HG03520 (cell line): Measurements from ENCODE around the gene EHD4.

Experiments used
- ATAC-seq: cut with Tn5 transposase; IDR thresholded peaks from one replicate; pipeline ENCODE4 v1.9.1; 2021; ENCODE audit warnings: mild to moderate bottlenecking, moderate library complexity; ENCODE audit not compliant: unreplicated experiment

Gene EHD4

DNA sequence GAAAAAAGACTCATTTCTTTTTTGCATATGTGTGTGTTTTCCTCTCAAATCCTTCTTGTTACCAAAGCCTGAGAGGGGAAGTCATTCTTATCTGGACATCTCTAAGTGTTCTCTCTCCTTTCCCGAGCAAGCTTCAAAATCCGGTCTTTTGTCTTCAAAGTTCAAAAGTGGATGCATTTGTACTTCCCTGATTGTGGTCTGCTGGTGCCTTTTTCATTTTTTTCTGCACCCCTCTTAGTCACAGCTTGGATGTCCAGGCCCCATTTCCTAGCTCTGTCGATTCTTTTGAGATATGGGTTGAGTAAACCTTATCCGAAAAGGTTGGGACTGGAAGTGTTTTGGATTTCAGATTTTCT, 34.8 kb downstream of the EHD4 start:
- ATAC-seq = no peak

- no peak for ATAC-seq
Measured at GRCh38 chr15:41936649-41937567, 35.4 kb downstream of the EHD4 start.

DNA sequence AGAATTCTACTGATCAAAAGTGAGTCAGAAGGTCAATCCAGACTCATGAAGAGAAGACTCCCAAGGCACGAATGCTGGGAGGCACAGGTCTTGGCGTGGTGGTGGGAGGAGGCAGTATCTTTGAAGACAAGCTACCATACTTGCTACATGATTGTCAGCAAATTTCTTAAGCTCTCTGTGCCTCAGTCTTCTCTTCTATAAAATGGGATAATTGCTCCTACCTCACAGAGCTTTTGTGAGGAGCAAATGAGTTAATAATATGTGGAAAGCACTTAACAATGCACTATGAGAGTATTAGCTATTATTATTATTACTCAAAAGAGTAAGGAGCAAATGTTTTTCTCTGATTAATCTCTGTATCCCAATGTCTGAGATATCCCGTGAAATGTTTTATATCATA, 36.2 kb downstream of the EHD4 start:
- no peak for ATAC-seq

DNA sequence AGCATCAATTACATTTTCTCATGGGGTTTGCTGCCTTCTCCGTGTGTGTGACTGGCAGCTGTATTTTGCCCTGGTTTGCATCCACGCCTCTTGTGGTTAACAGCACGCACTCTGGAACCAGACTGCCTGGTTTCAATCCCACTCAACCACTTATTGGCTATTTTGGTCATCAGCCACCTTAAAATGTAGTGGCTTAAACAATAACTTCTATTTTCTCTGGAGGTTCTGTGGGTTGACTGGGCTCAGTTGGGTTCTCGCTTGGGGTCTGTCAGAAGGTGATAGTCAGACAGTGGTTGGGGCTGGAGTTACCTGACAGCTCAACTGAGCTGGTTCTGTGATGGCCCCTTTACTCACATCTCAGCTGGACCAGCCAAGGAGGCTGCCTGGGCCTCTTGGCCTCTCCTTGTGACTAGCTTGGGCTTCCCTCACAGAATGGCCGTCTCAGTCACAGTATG, 36.8 kb downstream of the EHD4 start:
- ATAC-seq = no peak

GRCh38 chr15:41934843-41935242, 37.5 kb downstream of the EHD4 start:
- ATAC-seq = no peak

- ATAC-seq = no peak
Measured at GRCh38 chr15:41933771-41934170, 38.6 kb downstream of the EHD4 start.

GRCh38 chr15:41933326-41933725, 39.0 kb downstream of the EHD4 start:
- ATAC-seq = no peak

- no peak for ATAC-seq
Measured at GRCh38 chr15:41932511-41933289, 39.7 kb downstream of the EHD4 start.

- no peak for ATAC-seq
Measured at GRCh38 chr15:41932101-41932500, 40.3 kb downstream of the EHD4 start.

DNA sequence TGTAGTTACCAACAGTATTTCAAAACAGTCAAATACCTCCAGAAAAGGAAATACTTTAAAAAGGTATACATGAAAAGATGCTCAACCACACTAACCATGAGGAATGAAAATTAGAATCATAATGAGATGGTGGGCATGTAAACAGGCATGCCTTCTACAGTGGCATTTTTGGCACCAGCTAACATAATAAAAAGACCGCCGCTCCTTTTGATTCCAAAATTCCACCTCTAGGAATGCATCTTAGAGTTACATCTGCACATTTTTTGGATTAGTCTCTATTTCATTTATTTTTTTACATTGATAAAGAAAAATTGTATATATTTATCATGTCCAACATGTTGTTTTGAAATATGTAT, 41.5 kb downstream of the EHD4 start:
- ATAC-seq = no peak

- no peak for ATAC-seq
Measured at GRCh38 chr15:41930221-41930866, 42.0 kb downstream of the EHD4 start.

- ATAC-seq = no peak
Measured at GRCh38 chr15:41928637-41929620, 43.4 kb downstream of the EHD4 start.

DNA sequence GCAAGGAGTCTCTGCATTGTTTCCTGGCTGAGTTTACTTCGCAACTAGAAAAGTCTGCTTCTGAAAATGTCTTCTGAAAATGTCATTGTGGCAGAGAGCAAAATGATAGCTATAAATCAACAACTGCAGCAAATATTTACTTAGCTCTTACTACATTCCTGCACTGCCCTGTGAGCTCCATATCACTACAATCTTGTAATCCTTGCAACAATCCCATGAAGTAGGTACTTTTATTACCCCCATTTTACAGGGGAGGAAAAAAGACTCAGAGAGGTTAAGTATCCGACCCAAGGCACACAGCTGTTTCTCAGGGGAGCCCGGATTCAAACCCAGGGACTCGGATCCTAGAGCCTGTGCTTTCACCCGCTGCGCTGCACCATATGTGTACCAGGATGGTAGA, 44.3 kb downstream of the EHD4 start:
- ATAC-seq = no peak

DNA sequence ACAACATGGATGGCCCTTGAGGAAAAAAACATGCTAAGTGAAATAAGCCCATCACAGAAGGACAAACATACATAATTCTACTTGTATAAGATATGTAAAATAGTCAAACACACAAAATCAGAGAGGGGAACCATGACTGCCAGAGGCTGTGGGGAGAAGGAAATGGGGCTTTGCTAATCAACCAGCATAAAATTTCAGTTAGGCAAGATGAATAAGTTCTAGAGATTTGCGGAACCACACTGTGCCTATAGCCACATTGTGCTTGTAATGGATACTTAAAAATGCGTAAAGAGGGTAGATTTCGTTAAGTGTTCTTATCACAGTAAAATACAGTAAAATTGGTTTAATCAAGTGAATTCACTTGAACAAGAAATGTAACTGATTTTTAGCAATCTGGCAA, 44.8 kb downstream of the EHD4 start:
- no peak for ATAC-seq

DNA sequence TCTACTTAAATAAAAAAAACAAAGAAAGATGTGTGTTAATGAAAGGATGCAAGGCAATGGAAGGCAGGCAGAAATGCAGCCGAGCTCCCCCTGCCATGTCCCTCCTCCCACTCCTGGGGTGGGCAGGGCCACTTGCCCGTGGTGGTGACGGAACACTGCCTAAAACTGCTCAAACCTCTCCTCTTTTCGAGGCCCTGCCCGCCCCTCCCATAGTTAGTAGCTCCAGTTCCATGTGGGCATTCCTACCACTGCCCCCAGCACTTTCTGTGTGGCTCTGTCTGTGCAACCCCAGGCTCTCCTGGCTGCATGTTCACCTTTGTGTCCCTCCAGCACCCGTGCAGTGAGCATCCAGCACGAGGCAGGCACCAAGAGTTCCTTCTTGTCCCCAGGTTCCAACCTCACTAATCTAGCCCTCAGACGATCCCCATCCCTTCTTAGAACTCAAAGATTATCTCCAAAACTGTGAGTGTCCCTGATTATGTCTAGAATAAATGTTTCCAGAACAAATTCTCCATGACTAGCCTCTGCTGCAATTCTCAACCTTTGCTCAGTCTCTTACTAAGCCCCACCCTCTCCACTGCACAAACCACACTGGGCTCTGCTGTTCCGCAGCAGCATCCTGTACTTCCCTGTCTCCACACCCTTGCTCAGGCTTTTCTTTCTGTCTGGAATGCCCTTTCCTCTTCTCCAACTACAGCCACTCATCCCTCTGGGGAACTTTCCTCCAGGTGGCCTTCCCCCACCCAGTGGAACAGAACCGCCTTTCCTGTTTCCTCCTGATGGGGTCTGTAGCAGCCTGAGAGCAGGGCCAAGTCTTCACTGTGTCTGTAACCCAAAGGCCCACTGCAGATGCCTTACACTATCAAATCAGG, 45.9 kb downstream of the EHD4 start:
- no peak for ATAC-seq

GRCh38 chr15:41925086-41925608, 47.2 kb downstream of the EHD4 start:
- ATAC-seq = no peak

DNA sequence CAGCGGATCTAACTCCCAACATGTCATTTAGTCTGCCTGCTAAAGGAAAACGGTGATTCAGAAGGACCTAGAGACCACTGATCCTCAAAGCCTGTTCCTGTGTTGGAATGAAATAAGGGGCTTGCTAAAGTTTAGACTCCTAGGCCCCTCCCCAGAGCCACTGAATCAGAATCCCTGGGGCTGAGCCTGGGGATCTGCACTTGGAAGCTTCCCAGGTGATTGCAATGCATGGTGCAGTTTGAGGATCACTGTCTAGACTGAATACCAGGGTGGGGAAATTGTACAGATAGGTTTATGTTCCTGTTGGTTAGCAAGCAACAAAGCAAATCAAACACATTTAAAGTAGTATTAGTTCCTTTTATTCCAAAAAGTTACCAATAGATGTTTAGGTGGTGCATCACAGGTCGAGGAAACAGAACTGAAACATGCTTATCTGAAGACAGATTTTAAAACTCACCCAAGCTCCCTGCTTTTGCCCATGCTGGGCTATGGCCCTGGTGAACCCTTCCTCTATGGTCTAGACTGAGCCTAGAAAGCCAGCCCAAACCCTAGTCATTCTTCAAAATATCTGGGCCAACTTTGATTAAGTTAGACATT, 48.9 kb downstream of the EHD4 start:
- no peak for ATAC-seq

DNA sequence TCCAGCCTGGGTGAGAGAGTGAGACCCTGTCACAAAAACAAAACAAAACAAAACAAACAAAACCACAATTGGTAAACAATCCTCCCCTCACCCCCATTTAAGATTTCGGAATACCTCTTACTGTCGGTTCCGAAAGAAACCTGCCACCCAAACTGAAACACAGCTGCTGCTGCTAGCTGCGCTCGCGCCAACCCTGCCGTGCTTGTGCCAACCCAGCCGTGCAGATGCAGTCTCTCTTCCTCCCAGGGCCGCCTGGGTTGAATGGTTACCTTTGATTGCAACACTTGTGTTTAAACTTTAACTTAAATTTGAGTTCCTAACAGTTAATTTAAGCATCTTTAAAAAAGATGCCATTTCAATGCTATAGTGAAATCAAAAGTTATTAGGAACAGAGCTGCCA, 50.0 kb downstream of the EHD4 start:
- ATAC-seq = no peak

- no peak for ATAC-seq
Measured at GRCh38 chr15:41921639-41922038, 50.7 kb downstream of the EHD4 start.
